NCI-H146 treated with DMSO at 0.1 percent for 48 hours (cell line): ENCODE results near the gene SPON2.

Experiments used
- DNase-seq: peaks from one replicate; lab custom pipeline; 2025; ENCODE audit not compliant: unreplicated experiment; lab: John Stamatoyannopoulos, UW

SPON2 gene

DNA sequence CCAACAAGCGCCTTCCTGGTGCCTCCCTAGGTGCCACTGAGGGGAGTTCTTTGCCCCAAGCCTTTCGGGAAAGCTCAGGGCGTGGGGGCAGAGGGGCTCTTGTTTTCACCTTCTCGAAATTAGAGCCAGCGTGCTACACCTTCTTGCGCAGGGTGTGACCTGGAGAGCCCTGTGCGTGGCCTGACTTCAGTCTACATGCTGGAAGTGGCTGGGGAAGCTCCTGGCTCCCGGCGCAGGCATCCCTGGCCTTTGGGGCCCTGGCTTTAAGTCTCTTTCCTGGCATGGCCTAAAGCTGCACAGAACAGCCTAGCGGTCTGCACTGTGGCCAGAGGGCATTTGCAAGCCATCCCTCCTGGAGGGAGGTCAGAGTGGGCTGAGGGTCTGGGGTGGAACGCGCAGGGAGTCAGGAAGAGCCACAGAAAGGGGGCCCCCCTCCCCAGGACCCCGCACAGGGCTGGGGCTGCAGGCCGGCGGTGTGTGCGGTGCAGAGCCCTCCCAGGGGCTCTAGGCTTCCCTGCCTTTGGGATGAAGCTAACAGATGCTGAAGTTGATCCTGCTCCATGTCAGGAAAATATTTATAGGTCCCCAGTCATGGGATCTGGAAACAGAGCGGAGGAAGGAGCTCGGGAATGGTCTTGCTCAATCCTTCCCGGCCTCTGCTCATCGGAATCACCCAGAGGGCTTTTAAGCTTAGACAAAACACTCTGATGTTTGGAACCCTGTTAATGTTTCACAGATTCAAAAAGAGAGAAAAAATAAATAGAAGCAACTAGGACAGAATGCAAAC lies 781 bp upstream of the SPON2 start:
- DNase-seq = no peak

DNA sequence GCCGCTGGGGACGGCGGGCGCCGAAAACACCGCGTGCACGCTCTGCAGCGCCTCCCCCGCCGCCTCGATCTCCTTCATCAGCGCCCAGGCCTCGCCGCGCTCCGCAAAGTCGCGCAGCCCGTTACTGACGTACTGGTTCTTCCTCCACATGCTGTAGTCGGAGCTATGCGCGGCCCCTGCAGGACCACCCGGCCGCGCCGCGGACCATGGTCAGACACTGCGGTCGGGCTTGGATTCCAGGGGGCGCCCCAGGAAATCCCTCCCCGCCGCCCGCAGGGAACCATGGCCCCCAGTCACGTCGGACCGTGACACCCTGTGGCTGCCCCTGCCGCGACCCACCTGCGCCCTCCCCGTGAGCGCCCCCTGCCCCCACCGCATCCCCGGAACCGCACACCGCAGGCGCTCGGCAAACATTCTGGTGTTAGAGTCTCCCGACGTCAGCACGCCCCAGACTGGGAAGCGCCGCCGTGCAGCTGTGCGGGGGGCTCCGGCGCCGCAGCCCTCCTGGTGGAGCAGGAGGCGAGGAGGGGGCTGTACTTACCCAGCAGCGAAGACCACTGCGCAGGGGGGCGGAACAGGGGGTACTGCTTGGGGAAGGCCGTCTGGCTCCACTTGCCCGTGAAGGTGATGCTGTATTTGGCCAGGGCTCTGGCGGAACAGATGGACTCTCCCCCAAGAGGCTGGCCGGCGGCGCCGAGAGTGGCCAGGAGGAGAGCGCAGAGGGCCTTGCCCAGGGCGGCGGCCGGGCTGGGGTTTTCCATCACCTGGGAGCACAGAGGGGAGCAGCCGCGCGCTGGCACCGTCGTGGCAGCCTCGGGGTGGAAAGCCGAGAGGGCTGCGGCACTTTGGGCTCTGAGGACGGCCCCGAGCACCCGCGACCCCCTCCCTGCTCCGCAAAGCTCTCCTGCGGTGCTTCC lies 814 bp downstream of the SPON2 start:
- DNase-seq = no peak

DNA sequence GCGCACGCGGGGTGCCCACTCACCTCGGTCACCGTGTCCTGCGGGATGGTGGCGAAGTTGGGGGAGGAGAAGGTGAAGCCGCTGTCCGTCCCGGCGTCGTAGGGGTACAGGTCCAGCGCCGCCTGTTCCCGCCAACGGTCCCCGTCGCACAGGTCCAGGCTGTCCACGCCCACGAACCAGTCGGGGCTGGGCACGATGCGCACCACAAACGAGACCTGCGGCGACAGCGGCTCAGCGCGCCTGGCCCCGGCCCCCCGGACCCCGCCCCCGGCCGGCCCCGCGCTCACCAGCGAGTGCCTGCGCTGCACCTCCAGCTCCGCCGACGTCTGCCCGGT lies 1.4 kb downstream of the SPON2 start:
- DNase-seq = no peak

DNA sequence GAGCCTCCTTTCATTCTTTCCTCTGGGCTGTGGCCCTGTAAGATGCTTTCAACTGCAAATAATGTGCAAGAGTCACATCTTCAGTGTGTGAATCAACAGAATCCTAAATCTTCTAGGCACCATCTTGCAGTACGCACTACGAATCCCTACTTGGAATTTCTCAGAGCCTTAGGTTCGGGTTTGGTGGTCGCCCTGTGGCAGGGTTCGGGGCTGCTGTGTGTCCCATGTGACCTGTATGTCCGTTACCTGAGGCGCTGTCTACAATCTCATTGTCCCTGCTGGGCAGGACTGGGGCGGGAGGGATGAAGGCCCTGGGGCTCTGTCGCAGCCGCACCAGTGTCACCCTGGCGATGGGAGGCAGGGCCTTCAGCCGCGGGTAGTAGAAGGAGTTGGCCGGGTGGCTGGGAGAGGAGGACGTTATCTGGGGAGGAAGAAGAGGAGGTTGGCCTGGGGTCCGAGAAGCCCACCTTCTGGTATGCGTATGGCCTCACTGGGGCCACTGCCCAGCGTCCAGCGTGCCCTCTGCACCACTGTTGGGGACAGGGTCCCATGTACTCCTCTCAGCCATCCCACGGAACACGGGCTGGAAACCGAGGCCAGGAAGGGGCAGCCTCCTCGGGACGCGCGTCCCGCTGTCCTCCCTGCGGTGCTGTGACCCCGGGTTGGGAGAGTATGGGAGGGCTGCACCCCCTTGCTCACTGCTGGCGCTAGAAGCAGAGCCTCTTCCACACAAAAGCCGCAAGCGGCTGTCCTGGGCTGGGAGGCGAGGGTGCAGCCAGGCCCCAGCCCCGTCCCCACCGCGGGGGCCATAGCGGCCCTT lies 2.0 kb downstream of the SPON2 start:
- DNase-seq = no peak

DNA sequence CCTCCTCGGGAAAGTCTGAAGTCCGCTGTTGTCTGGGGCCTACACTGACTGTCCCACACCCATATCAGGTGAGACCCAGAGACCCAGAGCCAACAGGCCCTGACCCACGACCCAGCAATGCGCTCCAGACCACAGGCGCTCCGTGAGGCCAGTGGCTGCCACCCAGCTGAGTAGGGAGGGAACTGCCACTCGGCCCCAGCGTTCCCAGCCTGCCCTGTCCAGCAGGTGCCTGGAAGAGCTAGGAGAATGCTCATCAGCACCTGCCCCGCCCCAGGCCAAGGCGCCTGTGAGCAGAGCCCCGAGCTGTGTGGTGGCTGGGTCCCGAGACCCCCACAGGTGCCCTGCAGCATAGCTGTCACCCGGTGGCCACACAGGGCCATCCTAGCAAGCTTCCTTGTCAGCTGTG lies 2.7 kb downstream of the SPON2 start:
- no peak for DNase-seq

DNA sequence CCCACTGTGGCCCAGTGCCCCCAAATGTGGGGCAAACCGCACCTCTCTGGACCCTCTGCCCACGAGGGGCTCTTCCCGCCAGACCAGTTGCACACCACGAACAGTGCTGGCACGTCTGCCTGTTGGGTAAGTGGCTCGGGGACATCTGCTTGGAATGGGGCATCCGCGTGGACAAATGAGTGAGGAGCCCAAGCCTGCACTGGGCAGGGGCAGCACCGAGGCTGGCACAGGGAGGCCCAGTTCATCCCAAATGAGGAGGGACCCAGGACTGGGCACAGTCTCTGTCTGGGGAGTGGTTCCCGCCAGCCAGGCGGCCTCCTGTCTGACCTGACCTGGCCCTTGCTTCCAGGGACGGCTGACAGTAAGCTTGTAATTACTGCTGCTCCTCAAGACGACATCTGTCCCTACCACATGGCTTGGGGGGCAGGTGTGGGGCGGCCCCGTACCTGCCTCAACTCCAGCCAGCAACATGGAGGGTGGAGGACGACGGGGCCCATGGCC lies 3.2 kb downstream of the SPON2 start:
- DNase-seq = no peak

DNA sequence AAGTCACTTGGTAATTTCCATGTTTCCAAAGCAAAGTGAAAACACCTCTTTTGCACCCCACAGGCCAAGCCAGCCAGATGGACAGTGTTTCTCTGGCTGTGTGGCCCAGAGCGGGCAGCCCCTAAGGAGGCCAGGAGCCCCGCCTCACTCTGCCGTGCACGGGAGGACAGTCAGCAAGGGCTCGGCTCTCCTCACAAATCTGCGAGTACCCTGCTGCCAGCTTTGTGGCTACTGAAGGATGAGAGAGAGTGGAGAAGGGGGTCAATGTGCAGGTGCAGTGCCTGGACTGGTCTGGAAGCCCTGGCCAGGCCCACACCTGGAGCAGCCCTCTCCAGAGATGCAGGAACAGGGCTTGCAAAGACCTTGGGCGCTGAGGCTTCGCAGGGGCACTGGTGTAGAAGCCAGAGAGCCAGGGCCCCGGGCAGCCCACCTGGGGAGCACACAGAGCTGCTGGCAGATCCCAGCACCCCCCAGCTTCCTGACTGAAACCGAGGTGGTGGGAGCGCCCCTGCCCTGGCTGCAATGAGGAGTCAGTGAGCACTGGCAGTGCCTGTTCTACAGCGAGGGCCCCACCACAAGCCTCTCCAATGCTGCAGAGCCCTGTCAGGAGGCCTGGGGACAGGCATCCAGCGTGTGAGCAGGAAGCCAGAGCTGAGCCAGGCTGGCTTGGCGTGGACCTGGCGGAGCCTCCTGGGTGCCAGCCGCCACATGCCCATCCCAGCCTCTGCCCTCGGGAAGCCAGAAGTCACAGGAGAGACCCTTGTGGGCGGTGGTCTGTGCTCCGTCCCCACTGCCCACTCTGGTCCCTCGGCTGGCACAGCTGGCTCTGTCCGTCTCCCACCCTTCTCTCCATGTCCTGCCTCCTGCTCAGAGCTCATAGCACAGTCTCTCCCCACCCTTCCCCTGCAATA lies 3.9 kb downstream of the SPON2 start:
- no peak for DNase-seq

DNA sequence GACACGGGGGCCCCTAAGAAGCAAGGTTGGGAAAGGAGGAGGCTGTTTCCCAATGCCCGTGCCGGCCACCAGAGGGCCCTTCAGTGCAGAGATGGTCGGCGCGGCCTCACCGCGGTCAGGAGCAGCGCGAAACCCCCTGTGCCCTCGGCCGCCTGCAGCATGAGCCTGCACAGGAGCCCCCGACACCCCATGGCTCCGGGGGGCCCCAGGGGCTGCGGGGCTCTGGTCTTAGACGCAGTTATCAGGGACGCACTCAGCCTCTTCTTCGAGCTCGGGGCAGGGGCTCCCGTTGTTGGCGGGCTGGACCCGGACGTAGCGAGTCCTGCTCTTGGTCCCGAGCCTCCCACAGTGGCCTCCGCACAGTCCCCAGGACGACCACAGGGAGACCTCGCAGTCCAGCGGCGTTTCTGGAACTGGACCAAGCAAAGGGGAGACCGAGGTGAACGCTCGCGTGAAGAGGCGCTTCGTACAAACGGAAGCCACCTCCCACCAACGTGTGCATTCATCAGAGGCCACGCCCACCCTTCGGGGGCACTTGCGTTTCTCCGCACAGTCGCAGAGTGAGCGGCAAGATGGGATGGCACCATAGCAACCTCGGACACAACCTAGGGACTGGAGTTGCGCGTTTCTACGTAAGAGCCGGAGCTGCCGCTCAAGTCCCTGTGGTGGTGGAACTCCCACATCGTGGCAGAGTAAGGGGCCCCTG lies 5.0 kb downstream of the SPON2 start:
- DNase-seq = peak; percentile 21

DNA sequence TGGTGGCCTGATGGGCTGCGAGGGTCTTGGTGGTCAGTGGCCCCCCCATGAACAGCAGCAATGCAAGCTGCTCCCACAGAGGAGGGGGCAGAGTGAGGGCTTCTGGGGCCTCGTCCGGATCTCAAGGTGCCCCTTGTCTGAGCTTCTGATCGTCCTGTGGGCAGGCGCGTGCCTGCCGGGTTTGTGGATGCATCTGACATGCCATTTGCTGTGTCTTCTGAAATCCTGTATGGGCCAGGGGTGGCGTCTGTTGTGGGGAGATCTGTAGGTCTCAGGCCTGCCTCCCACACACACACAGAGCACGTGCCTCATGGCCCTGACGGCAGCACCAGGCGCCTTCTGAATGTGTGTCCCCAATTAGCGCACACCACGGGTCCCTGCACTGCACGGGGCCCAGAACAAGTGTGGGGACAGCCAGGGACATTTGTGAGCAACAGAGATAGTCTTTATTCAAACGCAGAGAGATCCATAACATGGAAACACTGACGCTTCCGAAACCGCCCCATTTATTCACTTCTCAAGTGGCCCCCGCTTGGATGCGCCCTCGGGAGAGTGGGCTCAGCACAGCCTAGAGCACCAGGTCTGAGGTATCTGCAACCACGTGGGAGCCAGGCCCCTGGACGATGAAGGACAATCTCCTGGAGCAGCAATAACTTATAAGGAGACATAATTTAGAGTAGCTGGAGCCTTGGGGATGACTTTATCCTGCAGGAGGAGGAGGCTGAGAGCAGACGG lies 5.7 kb downstream of the SPON2 start:
- DNase-seq = no peak

DNA sequence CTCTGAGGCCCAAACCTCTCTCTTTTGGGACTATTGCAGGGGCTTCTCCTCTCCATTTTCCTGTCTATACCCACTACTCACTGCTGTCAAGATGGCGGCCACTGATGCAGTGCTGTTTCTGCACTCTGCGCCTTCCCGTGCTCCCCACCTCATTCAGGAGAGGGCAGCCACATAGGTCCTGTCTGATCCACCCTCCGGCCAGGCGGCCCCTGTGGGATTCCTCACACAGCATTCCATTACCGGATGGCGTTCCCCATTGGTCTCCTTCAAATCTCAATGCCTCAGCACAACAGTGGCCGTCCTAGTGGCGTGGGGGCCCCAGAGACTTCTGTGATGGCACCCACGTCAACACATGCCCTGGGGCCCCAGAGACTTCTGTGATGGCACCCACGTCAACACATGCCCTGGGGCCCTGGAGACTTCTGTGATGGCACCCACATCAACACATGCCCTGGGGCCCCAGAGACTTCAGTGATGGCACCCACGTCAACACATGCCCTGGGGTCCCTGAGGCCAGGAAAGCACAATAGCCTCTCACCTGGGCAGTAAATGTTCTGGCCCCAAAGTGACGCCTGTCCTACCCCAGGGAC lies 7.3 kb downstream of the SPON2 start:
- DNase-seq = no peak

DNA sequence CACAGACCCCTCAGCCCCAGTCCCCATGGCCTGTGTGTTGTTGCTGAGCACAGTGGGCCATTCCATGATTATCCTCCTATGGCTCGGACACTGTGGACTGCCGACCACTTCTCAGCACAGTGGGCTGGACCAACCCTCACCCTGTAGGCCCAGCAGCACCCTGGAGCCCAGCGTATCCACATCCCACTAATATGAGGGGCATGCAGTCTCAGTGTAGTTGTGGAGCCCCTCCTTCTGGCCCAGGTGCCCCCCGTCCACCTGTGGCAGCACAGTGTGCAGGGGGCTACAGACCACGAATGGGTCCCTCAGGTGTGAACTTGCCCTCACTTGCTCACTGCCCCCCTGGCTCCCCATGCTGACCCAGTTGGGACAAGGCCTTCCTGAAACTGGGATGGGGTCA lies 7.9 kb downstream of the SPON2 start:
- no peak for DNase-seq

DNA sequence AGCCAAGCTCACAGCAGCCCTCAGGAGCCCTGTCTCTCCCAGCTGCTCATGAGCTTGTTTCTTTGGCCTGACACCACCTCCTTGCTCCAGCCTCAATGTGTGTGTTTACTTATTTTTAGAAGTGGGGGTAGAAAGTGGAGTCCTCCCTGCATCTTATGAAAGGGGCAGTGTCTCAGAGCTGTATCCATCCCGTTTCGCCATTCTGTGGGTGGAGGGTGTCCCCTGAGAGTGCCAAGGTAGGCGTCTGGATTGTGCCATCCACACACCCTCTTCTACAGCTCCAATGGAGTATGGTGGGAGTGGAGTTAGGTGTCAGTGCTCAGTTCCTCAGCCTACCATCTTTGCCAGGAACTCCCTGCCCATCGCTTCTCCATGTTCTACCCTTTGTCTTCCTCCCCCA lies 8.3 kb downstream of the SPON2 start:
- no peak for DNase-seq

DNA sequence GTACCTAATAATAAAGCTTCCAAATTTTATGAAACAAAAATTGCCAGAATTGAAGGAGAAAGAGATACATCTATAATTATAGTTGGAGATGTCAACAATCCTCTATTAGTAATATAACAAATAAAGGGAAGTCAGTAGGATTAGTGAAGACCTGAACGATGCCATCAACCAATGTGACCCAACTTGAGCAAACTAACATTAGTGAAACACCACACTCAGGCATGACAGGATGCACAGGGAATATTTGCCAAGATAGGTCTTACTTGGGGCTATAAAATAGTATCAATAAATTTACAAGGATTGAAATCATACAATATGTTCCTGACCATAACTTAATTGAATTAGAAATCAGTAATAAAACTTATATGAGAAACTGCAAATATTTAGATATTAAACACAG lies 12.0 kb downstream of the SPON2 start:
- DNase-seq = no peak

DNA sequence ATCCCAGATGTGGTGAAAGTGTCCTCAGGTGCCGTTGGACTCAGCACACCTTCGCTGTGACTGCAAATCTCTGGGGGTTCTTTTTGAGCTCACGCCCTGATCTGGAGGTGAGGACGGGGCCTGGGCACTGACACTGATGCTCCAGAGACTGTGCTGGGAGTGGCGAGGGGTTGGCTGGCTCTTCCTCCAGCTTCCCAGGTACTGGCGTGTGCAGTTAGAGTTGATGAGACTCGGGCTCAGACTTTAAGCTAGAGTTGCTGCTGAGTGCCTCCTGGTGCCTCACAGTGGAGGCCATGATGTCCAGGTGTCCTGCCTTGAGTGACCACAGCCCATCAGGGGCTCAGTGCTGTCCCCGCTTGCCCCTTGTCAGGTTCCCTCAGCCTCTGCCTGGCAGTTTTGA lies 16.3 kb downstream of the SPON2 start:
- DNase-seq = no peak

DNA sequence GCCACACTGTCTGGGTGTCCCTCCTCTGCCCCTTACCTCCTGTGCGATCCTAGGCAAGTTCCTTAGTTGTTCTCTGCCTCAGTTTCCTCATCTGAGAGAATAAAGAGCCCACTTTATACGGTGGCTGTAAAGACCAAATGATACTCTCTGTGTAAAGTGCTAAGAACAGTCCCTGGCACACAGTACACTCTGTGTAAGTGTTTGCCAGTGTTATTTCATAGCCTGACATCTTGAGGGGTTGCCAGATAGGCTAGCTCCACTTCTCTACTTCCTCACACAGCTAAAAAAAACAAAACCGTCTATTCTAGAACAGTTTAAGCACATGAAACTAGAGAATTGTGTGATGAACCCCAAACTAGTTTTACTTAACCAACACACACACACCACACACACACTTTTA lies 17.1 kb downstream of the SPON2 start:
- no peak for DNase-seq

DNA sequence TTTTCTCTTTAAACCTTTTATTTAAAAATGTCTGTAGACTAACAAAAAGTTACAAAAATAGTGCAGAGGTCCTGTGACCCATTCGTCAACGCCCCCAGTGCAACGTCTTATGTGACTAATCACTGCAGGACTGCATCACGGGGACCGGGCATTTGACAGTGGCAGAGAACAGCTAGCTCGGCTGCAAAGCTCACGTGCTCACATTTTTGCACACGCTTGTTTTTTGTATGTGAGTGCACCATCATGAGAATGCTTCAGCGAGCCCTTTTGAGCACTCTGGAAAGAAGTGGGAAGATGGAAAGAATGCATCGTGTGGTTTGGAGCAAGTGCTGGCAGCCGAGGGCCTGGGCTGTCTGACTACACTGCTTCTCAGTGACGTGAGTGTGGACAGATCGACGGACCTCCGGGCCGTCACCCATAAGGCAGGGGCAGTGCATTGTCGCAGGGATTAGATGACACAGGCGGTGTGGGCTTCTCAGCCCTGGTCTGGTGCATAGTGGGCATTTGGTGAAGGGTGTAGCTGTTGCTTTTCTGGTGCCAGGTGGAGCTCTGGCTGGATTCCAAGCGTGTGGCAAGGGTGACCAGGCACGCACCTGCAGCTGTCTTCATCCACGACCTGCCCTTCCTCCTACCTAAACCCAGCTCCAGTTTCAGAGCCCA lies 17.7 kb downstream of the SPON2 start:
- DNase-seq = no peak

DNA sequence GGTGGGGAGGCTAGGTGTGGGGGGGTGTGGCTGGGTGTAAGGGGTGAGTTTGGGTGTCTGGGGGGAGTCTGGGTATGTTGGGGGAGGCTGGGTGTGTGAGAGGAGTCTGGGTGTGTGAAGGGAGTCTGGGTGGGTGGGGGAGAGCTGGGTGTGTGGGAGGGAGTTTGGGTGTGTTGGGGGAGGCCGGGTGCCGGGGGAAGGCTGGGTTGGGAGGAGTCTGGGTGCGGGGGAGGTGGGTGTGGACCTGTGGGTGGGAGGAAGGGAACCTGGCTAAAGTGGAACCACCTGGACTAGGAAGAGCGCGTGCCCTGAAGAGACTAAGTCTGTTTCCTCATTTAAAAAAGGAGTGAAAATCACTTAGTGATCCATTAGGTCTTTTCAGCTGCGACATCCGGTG lies 18.3 kb downstream of the SPON2 start:
- DNase-seq = no peak

DNA sequence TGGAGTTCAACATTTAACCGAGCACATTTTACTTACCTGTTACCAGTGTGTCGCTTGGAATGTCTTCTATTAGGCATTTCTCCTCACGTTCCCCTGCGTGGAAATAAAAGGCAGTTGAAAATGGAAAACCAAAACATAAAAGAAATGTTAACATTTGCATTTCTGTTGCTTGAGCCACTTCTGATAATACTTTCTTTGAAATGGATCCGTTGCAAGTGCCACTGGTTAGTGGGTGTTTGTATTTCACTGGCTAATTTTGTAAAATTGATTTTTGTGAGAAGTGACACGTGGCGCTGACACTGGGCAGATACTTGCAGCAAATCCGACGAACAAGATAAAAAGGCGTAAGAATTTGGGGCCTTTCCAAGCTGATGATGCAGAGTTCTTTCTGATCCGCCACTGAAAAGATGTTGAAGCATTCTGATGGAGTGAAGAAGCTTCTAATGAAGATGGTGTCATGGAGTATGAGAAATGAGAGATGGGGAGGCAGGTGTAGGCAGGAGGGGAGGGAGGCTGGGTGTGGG lies 18.8 kb downstream of the SPON2 start:
- DNase-seq = no peak
